Activated CD4-positive, alpha-beta T cell treated with anti-CD3 and anti-CD28 coated beads, Interleukin-2, amount 50 U/mL, for 4 hours (primary cell): ENCODE results near the gene COL27A1.
"Not testable (repeated sequence)": the region's sequence is repeated elsewhere in the genome, so short reads cannot be mapped to it uniquely, and the experiment has no call there.

Source experiments
- DNase-seq, 2 experiments: peaks; one replicate each; pipeline ENCODE4 v3.0.0-alpha.2; 2020

Gene COL27A1

DNA sequence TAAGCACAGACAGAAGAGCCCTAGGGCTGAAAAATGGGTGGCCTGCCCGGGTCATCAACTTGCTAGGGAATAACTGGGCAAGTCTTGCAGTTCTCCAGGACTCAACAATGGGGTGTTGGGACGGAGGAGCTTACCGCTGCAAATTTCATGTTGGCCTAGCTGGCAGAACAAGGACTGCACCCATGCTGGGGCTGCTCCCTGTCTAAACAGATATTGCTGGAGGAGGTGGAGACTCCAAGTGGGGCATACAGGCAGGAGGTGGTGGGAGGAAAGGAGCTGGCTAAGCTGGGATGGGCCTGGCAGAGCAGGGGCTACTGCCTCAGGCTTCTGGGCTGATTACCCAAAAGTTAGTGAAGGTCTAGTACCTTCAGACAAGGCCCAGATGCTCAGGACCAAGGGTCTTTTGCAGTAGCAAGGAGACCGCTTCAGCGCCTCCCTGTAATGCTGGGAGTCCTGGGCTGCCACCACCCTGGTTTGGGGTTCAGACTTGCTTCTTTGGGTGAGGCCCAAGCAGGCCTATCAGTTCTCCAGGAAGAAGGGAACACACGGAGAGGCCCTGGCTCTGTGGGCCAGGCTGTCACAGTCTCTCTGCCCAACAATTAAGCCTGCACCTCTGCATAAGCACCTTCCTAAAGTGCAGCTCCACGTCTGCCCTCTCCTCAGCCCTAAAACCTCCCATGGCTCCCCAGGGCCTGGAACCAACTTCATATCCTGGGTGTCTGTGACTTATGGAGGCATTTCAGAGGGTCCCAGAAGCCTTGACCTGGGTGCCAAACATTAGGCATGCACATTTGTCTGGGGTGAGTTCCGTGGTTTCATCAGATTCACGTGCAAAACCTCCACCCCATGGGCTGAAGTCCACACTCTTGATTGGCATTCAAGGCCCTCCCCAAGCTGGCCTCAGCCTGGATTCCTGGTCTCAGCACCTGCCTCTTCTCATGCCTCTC lies 32.0 kb upstream of the COL27A1 start:
- DNase-seq, result no peak

DNA sequence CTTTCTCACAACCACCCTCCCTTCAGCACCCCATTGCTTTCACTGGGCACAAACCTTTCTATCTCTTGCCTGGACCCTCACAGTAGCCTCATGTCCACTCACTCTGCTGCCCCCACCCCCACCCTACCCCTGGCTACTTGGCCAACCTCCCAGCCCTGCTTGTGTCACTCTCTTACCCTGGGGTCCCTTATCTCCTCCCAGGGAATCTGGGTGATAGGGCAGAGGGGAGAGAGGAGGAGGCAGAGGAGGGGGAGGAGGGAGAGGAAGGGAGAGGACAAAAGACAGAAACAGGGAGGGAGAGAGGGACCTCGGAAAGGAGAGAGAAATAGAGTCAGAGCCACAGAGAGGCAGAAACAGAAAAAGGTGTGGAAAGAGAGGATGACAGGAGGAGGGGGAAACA lies 31.2 kb upstream of the COL27A1 start:
- DNase-seq, result no peak

DNA sequence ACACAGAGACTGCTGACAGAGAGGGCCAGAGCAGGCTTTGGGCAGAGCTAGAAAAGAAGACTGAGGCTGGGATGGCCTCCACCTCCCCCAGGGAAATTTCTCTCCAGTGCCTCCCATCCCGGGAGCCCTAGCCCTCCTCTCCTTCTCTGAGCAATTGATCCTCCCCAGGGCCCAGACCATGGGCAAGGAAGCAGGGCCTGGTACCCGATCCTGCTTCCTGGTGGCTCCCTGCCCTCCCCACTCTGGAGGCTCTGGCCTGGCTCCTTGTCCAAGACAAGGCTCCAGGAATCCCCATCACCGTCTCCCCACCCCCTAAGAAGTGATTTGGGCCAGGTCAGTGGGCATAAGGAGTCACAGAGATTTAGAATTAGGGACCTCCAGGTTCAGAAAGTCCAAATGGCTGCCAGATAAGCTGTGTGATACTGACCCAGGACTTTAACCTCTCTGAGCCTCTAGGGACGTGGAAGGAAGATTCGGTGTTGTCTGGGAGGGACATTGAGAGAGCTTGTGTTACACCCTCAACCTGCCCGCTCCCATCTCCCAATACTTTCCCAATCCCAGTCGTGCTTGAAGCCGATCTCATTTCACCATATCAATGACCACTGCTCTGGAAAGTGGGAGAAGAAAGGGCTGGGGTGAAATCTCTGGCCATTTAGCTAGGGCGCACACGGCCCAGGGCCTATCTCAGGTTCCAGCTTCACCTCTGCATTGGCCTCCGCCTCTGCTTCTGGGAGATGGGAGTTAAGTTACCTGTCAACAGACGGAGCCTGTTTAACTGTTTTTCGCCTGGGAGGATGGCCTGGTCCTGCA lies 30.5 kb upstream of the COL27A1 start:
- no peak for DNase-seq

DNA sequence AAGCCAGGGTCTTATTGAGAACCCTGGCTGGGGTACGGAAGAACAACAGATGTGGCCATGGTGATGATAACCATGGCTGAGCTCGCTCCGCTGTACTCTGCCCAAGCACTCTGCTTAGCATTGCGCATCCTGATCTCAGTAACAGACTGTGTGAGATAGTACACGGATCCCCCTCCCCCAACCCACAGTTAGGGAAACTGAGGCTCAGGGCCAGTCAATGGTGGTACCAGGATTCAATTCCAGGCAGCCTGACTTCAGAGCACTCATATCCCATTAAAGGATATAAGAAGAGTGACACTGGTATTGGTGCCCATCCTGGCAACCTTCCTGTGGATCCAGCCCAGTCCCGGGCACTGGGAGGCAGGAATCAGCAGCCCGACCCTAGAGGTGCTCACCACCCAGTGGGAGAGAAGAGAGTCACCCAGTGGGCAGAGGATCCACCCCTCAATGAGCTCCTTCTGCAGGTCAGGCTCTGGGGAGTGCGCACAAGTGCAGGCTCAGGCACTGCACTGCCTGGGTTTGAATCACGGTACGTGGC lies 29.8 kb upstream of the COL27A1 start:
- no peak for DNase-seq

DNA sequence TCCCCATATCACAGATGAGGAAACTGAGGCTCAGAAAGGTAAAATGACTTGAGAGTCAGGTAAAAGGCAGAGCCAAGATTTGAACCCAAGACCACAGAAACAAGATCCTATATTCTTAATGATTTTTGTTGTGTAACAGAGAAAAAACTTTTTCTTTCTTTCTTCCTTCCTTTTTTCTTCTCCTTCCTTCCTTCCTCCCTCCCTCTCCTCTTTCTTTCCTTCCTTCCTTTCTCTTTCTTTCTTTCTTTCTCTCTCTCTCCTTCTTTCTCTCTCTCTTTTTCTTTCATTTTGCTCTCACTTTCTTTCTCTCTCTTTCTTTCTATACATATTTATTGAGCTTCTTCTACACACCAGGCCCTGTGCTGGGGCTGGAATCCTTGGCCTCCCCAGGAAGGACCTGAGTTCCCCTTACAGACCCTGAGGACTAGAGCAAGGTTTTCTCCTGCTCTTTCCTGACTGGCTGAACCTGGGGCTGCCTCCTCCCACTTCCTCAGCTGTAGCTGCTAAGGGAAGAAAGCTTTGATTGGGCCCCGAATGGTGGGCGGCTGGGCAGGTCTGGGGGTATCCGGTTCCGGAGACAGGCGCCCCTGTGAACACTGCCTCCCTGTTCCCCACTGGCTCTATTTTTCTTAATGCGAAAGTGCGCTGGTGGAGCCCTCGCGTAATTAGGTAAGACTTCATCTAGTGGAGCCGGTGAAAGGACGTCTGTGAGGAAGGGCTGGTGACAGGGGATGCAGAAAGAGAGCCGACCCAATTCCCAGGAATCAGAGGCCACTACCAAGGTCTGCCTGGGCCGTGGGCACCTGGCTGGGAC lies 28.9 kb upstream of the COL27A1 start:
- no peak for DNase-seq

DNA sequence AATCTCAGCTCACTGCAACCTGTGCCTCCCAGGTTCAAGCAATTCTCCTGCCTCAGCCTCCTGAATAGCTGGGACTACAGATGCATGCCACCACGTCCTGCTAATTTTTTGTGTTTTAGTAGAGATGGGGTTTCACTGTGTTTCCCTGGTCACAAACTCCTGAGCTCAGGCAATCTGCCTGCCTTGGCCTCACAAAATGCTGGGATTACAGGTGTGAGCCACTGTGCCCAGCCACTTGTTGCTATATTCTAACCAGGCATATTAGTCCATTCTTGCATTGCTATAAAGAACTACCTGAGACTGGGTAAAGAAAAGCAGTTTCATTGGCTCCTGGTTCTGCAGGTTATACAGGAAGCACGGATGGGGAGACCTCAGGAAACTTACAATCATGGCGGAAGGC lies 26.6 kb upstream of the COL27A1 start:
- not testable (repeated sequence) for DNase-seq

DNA sequence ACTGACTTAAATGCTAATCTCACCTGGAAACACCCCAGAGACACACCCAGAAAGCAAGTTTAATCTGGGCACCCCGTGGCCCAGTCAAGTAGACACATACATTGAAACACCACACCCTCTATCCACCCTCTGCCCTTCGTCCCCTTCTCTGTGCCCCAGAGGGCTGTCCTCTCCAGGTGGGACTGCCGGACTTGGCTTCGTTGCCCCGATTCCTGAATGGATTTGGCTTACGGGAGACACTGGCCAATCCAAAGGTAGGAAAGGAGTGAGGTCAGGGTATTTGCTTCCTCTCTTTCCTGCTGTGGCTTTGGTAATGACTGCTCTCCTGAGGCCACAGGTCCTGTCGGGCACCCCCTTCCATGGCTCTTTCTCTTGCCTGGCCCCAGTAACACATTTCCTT lies 25.2 kb upstream of the COL27A1 start:
- DNase-seq, result no peak

DNA sequence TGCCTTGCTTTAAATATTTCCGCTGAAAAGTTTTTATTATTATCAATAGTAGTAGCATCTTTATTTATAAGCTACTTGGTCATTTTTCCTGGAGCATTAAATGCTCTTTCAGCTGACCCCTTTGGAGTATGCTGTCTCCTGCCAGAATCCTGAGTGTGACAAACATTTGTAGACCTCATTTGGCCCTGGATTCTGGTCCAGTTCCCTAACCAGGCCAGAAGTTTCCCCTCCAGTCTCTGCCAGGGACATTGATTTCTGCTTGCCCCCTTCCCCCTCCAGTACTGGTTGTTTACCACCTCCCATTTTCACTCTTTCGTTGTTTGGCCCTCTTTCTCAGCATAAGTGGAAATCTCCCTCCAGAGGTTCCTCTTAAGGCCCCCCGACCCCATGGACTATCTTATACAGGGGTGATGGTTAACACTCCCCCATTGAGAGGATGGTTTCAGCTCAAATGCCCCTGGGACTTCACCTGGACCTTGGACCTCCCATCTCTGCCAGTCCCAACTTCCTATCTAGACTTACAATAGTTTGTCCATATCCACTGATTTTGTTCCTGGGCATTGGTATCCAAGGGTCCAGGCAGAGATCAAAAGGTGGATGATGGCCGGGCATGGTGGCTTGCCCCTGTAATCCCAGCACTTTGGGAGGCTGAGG lies 24.6 kb upstream of the COL27A1 start:
- DNase-seq, result no peak

DNA sequence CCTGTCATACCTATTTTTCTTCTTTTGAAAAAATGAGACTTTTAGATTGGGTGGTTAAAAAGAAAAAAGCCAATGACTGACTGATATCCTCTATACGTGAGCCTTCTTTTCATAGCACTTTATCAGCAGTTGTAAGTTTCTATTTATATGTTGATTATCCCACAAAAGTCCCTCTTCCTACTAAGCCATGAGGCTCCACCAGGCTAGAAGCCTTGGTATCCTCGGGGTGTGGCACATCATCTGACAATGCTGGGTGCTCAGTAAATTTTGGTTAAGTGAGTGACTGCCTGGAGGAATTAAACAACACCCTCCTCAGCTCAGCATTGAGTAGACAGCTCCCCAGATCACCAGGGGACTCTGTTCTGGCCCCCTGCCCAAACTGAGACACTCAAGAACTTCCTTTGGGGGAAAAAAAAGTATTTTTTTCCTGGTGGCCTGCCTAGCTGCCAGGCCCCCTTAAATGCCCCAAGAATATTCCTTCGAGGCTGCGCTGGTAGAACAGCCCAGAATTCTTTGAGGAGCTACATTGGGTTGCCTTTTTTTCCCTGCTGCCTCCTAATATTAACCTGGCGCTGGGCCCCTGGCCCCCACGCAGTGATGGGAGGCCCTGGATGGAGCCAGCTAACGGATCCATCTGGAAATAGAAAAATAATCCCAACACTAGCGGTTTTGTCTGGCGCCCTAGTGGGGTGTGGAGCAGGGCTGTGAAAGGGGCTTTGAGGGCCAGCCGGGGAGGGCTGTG lies 23.4 kb upstream of the COL27A1 start:
- no peak for DNase-seq

DNA sequence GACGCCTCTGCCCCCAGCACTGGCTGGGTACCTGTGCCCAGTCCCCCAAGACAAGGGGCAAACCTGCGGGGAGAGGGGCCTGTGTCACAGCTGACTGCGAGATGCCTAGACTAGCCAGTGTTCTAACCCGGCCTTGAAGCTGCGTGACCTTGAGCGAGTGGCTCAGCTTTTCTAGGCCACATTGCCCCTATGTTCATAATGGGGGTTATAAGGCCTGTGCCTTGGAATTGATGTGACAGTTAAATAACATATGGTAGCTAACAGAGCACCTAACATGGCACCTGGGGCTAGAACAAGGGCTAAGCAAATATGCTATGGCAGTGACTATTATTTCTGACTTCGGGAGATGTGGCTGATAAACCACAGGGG lies 22.8 kb upstream of the COL27A1 start:
- DNase-seq, result no peak

DNA sequence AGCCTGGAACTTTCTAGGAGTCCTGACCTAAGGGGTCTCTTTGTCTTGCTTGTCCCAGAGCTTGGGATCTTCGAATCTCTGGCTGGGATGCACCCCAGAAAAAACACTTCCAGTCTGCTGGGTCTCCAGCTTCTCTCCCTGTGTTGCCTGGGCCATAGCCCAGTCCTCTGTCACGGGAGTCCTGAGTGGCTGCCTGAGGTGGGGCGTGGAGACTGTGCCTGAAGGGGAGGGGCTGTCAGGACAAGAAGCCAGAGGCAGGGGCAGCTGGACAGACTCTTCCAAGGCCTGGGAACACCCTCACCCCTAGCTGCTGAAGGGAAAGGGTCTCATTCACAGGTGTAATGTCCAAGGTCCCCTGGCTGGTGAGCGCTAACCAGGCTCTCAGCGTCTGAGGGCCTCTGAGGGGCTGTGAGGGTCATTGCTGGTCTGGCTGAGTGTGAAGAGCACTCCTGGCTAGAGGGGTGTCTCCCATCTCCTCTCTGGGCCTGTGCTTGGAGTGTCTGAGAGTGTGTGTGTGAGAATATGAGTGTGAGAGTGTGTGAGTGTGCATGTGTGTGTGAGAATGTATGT lies 20.4 kb upstream of the COL27A1 start:
- DNase-seq, result no peak

DNA sequence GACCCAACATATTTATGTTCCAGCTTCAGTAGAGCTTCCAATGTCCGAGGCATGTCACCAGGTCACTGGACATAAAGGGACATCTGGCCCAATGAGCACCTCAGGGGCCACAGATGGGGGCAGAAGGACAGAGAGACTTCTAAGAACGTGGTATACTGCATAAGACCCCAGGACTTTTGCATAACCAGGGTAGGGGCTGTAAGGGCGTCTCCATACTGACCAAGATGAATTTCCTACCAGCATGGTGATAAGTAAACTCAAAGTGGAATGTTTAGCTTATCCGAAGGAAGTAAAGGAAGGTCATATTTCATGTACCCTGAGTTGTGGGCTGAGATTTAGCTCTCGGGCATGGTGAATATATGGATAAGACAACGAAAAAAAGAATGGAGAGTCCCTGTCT lies 17.5 kb upstream of the COL27A1 start:
- no peak for DNase-seq

DNA sequence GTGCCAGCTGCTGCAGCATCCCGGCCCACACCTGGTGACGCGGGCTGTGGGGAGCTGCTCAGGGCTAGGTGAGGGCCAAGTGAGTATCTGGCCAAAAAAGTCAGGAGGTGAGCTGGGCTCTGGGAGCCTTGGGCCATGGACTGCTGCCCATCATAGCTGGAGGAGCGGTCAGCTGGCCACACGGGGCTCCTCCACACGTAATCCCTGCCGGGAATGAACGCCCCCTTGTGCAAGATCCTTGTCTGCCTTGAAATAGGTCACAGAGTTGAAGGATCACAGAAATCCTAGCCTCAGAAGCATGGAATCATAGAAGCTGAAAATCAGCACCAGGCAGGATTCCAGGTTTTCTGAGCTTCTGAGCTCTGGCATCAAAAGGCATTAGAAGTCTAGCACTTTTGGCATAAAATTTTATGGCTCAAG lies 16.8 kb upstream of the COL27A1 start:
- DNase-seq, result no peak

DNA sequence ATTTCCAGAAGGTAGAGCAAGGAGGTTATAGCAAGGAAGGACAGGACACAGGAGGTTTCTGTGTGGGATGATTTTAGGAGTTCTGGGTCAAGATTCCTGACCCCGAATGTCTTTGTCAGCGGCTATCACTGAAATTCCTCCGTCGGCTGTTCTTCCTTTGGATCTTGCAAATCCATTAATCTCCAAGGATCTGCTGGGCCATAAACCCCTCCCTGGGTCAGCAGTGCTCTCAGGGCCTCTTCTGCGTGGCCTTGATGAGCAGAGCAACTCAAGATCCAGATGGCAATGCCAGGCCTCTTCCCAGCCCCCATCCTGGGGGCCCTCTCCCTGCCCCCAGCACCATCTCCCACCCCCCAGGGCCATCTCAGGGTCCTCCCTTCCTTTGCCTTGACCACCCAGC lies 16.3 kb upstream of the COL27A1 start:
- DNase-seq, result no peak

DNA sequence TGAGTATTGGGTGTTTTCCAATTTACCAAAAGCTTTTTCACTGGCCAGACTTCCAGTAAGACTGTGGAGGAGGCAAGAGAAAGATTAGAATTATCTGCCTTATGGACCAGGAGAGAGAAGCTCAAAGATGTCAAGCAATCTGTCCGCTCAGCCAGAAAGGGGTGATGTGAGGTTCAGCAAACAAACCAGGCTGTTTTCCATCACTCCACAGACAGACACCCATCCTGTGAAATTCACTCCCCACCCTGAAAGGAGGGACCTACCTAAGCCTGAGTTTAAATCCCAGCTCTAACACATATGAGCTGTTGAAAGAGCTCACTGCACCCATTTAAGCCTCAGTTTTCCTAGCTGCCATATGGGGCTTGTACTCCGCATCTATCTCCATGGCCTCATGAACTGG lies 14.9 kb upstream of the COL27A1 start:
- no peak for DNase-seq

DNA sequence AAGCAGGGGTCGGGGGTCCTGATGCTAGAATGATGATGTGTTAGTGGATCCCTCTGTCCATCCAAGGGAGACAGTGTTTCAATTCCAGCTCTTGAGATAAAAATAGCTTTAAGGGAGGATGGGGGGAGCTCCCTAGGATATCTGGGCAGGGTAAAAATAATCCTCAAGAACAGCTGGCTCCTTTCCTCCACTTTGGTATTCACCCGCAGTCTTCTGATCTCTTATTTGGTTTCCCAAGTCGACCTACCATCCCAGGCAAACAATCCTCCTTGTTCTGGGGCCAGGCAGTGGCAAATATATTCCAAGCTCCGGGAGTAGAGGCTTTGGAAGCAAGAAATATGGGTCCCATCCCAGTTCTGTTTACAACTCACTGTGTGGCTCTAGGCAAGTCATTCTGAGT lies 14.5 kb upstream of the COL27A1 start:
- DNase-seq, result no peak

DNA sequence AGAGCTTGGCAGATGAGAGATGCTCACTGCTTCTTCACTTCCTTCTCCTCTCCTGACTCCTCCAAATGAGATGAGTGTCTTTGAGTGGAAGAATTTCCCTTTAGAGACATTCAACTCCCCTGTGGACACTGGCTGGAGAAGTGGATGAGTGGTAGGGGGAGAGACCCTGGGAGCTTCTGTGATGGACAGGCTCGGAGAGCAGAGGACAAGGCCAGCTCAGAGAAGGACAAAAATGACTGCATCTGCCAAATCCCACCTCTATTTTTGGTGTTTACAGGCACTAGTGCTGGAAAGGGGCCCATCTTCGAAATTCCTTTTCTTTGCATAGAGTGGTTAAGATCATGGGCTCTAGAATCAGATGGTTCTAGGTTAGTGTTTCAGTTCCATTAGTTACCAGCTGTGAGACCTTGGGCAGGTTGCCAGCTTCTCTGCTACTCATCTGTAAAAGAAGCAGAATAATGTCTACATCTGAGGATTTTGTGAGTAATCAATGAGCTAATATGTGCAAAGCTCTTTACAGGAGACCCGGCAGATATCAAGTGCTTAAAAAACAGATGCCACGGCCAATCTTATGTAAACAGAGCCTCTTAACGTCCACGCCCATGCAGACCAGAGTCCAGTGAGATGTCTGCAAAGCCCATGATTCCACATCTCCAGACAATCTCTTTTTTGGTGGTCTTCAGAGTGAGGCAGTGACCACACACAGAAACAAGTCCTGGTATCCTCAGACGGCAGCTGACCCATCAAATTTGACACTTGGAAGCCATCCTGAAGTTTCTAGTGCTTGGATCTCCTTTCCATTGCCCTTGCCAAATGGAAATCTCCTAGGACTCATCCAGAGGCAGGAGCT lies 13.6 kb upstream of the COL27A1 start:
- no peak for DNase-seq

DNA sequence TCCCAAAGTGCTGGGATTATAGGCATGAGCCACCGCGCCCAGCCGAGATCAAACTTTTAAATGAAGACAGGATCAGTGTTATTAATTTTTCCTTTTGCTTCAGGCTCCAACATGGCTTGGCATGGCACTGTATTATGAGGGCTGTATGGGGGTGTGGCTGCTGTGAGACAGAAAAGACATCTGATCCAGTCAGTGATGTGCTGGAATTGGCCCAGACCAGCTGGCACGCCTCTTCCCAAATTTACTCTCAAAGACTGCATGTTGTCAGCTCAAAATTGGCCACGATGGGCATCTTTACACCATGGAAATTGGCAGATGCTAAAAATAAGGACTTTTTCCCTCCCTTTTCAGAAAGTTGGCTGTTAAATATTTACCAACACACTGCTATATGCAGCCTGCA lies 12.1 kb upstream of the COL27A1 start:
- no peak for DNase-seq

DNA sequence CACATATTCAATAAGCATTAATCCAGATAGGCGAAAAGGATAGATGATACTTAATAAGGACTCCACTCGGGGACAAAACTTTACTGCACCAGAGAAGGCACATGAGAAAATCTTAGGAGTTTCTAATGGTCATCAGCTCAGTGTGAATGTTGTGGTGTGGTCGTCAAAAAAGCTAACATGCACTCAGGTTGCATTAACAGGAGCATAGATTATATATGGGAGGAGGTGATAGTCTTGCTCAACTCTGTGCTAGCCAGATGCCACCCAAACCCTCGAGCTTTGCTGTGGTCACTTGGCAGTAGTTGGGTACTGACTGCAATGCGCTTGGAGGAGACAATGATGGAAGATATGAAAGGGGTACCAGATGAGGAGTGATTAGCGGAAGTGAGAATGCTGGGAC lies 8.6 kb upstream of the COL27A1 start:
- DNase-seq, result no peak

DNA sequence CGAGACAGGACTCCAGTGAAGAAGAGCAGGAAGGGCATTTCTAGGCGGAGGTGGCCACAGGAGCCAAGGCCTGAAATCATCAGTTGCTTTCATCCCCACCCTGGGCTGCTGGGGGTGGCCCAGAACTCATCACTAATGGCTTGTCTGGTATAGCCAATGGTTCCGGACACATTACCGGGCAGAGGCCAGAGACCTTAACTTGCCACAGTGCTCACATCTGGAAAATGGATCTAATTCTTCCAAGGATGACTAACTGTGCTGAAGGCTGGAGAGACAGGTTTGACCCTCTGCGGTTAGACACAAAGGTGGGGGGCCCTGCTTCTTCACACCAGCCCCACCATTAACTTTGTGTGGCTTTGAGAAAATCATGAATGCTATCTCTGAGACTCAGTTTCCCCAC lies 6.2 kb upstream of the COL27A1 start:
- no peak for DNase-seq
